ENCODE results near the gene PRKCE.

DNA sequence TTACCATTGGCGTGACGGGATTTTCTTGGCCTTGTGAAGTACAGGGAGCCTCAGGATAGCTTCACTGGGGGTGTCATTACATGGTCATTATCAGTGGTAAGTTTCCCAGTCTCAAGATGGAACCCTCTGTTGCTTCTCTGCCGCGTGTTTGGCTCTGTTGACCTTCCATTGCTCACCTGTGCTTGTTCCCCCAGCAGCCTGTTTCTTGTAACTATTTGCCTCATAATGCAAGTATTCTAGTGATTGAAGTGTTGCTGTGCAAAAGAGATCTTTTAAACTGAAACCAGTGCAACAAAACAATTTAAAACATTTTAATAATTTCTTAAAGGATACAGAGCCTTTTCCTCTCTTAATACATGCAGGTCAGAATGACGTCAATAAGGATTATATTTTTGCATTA is 24.6 kb downstream of the PRKCE start:
- no peak for TF ChIP-seq TAF1 (IDR thresholded peaks at IDR 0.05; ENCODE audit: borderline replicate concordance, low read depth, low read length)
- no peak for TF ChIP-seq POLR2AphosphoS5 (IDR thresholded peaks at IDR 0.05; ENCODE audit: low read depth, low read length)
